ENCODE results near the gene PTPRN2. TPM values are rescaled to one million over a fixed set of nuclear protein-coding genes. Genes with fewer than 3 reads are reported as not detected.
A peak's percentile ranks its signal among the peaks of the same experiment; 100 is the strongest.
"Not testable (repeated sequence)": the region's sequence is repeated elsewhere in the genome, so short reads cannot be mapped to it uniquely, and the experiment has no call there.

The PTPRN2 gene
- polyA plus RNA-seq, 6 donors from 2014 or later, result 1.4 to 4.6 (median 3.8) TPM

DNA sequence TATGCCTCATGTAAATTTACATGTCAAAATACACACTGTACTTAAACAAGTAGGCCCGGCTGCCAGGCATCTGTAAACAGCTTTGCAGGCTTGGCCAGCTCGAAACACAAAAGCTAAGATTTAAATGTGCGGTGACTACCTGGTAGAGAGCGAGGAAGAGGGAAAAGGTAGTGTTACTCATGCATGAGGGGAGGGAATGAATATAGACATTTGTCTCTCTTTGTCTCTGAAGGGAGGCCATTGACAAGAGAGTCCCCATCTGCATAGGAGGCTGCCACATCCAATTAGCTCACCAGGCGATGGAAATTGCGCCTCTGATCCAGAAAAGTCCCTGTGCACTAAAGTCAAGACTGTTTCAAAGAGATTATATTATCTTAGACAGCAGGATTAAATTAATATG lies 535.8 kb downstream of the PTPRN2 start:
- Mint-ChIP-seq H3K27me3 (no peaks in the 10 kb centered on the region), H3K4me3 (no peak overlapping the region), H3K36me3 (no peaks in the 10 kb centered on the region), H3K27ac (no peak overlapping the region), H3K4me1 (no peaks in the 10 kb centered on the region), H3K9me3 (peaks cover 0 to 1% (median 0%) of the 10 kb centered on the region in 7 donors)
- DNase-seq (no peak), ATAC-seq (ENCODE audit: low read depth in 2 of 2) (no peak)

DNA sequence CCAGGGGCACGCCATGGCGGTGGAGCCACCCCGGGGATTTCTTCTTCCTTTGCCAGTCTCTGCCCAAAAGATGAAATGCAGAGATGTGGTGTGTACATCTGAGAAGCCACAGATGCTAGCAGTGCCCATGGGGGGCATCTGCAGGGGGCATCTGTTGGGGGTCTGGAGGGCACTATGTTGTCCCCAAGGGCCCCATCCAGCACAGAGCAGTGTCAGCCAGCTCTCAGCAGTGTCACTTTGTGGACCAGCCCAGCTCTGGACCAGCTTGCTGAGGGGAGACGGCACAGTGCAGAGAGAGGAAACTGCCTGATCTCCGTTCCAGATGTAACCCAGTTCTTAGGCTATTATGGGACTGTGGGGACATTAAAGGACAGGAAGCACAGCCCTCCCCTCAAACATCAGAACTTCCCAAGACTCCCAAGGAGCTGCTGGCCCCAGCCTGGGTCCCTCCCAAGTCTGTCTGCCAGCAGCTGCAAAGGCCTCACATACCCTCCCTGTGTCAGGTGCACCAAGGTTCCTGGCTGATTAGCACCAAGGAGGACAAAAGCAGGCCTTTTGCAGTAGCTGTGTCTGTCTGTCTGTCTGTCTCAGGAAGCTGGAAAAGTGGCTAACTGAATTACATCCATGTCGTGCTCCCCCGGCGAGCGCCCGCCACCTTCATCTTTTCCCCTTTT lies 536.5 kb downstream of the PTPRN2 start:
- peaks cover 0 to 1% (median 0%) of the 10 kb centered on the region in 7 donors for H3K9me3 Mint-ChIP-seq
- no peak overlapping the region for H3K27ac Mint-ChIP-seq
- H3K4me3 Mint-ChIP-seq, result no peak overlapping the region
- H3K27me3 Mint-ChIP-seq, result no peaks in the 10 kb centered on the region
- DNase-seq (no peak), ATAC-seq (ENCODE audit: low read depth in 2 of 2) (no peak)
- no peaks in the 10 kb centered on the region for H3K4me1 Mint-ChIP-seq
- H3K36me3 Mint-ChIP-seq, result no peaks in the 10 kb centered on the region

DNA sequence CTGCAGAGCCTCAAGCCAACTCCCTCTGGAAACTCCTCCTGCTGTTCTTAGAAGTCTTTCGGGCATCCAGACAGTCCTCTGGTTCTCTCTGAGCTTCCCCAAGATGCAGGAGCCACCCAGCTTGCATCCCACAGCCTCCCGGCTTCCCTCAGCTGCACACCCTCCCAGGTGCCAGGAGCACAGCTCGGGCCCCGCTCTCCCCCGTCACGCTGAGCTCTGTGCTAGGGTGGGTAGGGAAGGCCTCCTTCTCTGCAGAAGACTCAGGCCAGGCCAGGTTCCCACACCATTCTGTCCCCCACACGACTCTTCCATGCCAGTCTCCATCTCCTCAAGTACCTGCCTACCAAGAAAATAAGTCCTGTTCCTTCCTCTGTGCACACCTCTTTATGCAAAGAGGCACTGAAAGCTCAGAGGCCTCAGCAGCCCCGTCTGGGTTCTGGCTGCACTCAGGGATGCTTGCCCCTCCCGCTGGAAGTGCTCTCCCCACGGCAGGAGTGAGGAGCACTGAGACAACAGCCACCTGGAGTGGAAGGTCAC lies 537.1 kb downstream of the PTPRN2 start:
- Mint-ChIP-seq H3K9me3 (peaks cover 0 to 1% (median 0%) of the 10 kb centered on the region in 7 donors), H3K4me3 (no peak overlapping the region), H3K36me3 (no peaks in the 10 kb centered on the region), H3K27ac (no peak overlapping the region), H3K4me1 (no peaks in the 10 kb centered on the region), H3K27me3 (no peaks in the 10 kb centered on the region)
- ATAC-seq (ENCODE audit: low read depth in 2 of 2), result no peak
- DNase-seq, result no peak

DNA sequence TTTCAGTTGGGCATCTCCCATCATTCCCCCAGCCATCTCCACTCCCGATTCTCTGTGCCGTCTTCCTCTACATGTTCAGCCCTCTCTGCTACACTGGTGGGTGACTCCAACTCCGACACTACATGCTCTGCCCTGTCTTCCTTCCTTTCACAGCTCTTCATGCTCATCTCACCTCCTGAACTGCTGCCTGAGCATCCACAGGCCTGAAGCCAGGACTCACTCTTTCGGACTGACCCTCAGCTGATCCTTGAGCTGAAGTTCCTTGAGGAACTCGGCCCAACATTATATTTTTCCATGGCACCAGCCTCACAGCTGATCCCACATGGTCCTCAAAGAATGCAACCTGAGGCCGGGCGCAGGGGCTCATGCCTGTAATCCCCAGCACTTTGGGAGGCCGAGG lies 538.4 kb downstream of the PTPRN2 start:
- Mint-ChIP-seq H3K4me1 (no peaks in the 10 kb centered on the region), H3K36me3 (no peaks in the 10 kb centered on the region), H3K9me3 (peaks cover 0 to 1% (median 0%) of the 10 kb centered on the region in 7 donors), H3K27me3 (no peaks in the 10 kb centered on the region), H3K27ac (no peak overlapping the region), H3K4me3 (no peak overlapping the region)
- ATAC-seq (ENCODE audit: low read depth in 2 of 2) (no peak), DNase-seq (no peak)

DNA sequence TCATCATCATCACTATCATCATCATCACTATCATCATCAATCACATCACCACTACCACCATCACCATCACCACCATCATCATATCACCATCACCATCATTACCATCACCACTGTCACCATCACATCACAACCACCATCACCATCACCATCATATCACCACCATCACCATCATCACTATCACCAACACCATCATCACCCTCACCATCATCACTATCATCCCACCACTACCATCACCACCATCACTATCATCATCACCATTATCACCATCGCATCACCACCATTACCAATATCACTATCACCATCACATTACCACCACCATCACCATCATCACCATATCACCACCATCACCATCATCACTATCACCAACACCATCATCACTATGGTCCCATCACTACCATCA lies 539.1 kb downstream of the PTPRN2 start:
- Mint-ChIP-seq H3K27ac (no peak overlapping the region), H3K4me3 (no peak overlapping the region), H3K4me1 (no peaks in the 10 kb centered on the region), H3K9me3 (no peaks in the 10 kb centered on the region), H3K36me3 (no peaks in the 10 kb centered on the region), H3K27me3 (no peaks in the 10 kb centered on the region)
- DNase-seq (no peak), ATAC-seq (ENCODE audit: low read depth in 2 of 2) (no peak)

DNA sequence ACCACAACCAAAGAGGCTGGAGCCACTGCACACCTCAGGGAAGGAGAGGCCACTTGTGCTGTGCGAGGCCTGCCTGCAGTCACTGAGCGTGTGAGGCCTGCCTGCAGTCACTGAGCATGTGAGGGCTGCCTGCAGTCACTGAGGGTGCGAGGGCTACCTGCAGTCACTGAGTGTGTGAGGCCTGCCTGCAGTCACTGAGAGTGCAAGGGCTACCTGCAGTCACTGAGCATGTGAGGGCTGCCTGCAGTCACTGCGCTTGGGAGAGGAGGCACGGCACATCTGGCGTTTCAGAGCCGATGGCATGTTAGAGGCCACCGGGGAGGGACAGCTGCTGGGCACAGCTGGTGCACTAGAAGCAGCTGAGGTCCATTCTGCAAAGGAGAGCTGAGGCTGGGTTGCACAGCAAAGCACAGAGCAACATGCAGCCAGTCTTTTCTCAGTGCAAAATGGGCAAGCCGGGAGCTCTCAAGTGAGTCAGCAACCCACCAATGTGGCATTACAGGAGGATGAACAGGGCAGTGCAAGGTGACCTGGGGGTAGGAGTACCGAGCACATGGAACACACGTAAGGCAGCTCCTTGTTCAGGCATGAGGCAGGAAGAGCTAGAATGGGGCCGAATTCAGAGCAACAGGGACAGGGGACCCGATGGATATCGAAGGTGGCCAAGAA lies 540.1 kb downstream of the PTPRN2 start:
- ATAC-seq (ENCODE audit: low read depth in 2 of 2), result no peak
- Mint-ChIP-seq H3K9me3 (no peaks in the 10 kb centered on the region), H3K4me1 (no peaks in the 10 kb centered on the region), H3K27ac (no peak overlapping the region), H3K4me3 (no peak overlapping the region), H3K27me3 (no peaks in the 10 kb centered on the region), H3K36me3 (no peaks in the 10 kb centered on the region)
- DNase-seq, result no peak

DNA sequence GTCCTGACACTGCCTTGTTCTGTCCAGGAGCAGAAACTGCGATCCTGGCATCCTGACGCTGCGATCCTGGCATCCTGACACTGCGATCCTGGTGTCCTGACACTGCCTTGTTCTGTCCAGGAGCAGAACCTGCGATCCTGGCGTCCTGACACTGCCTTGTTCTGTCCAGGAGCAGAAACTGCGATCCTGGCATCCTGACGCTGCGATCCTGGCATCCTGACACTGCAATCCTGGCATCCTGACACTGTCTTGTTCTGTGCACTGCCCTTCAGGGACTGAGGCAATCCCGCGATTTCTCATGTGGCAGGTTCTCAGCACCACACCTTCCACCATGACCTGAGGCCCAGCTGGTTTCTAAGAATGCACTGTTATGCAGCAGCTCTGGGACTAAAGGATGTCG lies 541.4 kb downstream of the PTPRN2 start:
- not testable (repeated sequence) for H3K27ac Mint-ChIP-seq; H3K4me3 Mint-ChIP-seq; DNase-seq; H3K9me3 Mint-ChIP-seq; H3K4me1 Mint-ChIP-seq; ATAC-seq (ENCODE audit: low read depth in 2 of 2); H3K27me3 Mint-ChIP-seq; H3K36me3 Mint-ChIP-seq

DNA sequence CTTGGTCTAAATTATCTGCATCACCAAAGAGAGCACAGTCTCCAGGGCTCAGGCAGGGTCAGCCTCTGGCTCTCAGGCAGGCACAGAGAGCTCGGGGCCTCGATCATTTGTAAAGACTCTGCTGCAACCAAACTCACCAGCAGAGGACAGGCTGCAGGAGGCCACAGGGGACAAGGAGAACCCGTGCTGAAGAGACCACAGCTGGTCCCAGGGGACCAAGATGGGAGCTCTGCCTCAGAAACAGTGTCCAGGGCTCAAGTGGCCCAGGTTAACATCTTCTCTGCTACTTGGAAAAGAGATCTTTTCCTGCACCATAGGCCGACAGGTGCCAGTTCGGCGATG lies 543.2 kb downstream of the PTPRN2 start:
- ATAC-seq (ENCODE audit: low read depth in 2 of 2), result no peak
- H3K9me3 Mint-ChIP-seq, result peaks cover 5 to 21% (median 12%) of the 10 kb centered on the region in 7 donors
- DNase-seq, result no peak
- no peak overlapping the region for H3K27ac Mint-ChIP-seq
- peaks cover 0 to 7% (median 0%) of the 10 kb centered on the region in 3 donors for H3K27me3 Mint-ChIP-seq
- H3K36me3 Mint-ChIP-seq, result peaks cover 0 to 9% of the 10 kb centered on the region in 2 donors
- no peaks in the 10 kb centered on the region for H3K4me1 Mint-ChIP-seq
- no peak overlapping the region for H3K4me3 Mint-ChIP-seq

DNA sequence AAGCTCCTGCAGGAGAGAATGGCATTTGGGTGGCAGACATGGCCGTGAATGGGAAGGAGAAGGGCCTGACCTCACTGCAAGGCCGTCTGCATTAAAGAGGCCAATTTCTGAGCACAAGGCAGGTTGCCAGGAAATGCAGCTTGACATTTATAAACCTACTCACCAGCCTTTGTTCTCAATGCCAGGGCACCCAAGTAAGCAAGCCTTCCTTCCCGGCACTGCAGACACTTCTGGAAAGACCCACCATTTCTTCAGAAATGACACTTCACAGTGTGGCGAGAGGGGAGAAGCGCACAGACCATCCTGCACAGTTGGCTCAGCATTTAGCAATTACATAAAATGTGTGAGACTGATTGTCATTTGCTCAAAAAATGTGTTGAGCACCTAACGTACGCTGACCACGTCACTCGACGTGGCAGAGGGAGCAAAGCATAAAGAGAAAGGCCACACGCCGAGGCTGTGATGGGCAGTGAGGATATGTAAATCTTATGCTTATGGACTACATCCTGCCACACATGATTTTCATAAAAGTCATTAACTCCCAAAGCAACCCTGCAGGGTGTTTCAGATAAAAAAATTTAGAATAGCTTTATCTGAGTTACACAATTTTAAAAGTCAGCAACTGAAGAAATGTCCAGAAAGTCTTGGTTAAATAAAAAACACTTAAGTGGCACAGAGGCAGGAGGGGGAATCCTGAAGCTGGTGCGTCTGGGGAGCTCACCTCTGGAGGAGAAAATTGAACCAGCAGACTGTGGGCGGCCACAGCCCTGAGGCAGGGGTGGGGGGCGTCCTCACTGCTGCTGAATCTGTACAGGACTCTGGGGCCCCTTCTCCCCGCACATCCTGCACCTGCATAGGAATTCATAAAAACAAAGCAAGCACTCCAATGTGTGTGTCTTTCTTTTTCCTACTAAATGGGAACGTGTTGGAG lies 543.8 kb downstream of the PTPRN2 start:
- DNase-seq (no peak), ATAC-seq (ENCODE audit: low read depth in 2 of 2) (no peak)
- no peaks in the 10 kb centered on the region for H3K4me1 Mint-ChIP-seq
- H3K9me3 Mint-ChIP-seq, result peaks cover 8 to 27% (median 15%) of the 10 kb centered on the region in 7 donors
- H3K27me3 Mint-ChIP-seq, result peaks cover 0 to 7% (median 0%) of the 10 kb centered on the region in 3 donors
- no peak overlapping the region for H3K4me3 Mint-ChIP-seq
- peaks cover 0 to 9% of the 10 kb centered on the region in 2 donors for H3K36me3 Mint-ChIP-seq
- no peak overlapping the region for H3K27ac Mint-ChIP-seq

DNA sequence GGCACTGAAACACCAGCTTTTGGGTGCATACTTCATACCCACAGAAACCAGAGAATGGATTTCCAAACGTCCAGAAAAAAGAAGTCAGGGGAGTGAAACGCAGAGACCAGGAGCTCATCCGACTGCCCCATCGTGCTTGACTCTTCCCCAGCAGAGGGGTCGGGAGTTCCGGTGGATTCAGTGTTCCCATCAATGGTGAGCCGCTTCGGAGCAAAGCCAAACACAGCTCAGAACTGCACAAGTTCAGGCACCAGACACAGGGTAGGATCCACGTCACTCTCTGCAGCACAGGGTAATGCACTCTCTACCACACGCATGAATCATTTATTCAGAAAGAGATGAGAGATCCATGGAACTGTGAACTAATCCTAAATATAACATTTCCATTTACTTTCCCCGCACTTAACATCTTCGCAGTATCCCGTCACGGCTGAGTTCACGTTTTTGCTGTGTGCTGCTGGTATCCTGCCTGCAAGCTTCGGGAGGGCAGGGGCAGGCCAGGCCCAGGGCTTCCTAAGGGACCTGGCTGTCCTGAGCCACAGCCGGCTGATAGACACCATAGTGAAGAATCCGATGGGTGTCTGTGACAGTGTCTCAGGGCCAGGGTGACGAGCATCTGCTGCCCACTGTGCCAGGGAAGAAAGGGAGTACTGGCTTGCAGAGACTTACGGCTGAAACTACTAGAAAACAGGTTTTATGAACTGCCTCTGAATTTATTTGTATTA lies 545.3 kb downstream of the PTPRN2 start:
- no peak overlapping the region for H3K4me3 Mint-ChIP-seq
- H3K4me1 Mint-ChIP-seq, result no peaks in the 10 kb centered on the region
- DNase-seq (no peak), ATAC-seq (ENCODE audit: low read depth in 2 of 2) (no peak)
- H3K9me3 Mint-ChIP-seq, result peaks cover 11 to 39% (median 23%) of the 10 kb centered on the region in 7 donors
- no peak overlapping the region for H3K27ac Mint-ChIP-seq
- peaks cover 0 to 9% of the 10 kb centered on the region in 2 donors for H3K36me3 Mint-ChIP-seq
- H3K27me3 Mint-ChIP-seq, result peaks cover 0 to 7% (median 0%) of the 10 kb centered on the region in 3 donors

DNA sequence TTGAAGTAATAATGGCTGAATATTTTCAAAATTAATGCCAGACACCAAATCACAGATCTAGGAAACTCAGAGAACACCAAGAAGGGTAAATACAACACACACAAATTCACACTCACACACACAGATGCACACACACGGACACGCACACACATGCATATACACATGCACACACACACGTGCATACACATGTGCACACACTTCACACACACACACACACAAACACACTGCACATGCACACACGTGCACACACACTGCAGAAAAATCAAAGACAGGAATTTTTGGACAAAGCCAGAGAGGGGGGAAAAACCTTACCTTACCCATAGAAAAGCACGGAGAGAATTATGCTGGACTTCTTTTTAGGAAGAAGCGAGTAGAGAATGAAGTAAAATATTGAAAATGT lies 547.4 kb downstream of the PTPRN2 start:
- Mint-ChIP-seq H3K36me3 (peaks cover 0 to 9% of the 10 kb centered on the region in 2 donors), H3K4me1 (no peaks in the 10 kb centered on the region), H3K27ac (no peak overlapping the region), H3K27me3 (peaks cover 0 to 7% (median 0%) of the 10 kb centered on the region in 3 donors), H3K4me3 (peak overlapping the region in 1 of 8 donors; percentile 31), H3K9me3 (peaks cover 14 to 47% (median 24%) of the 10 kb centered on the region in 7 donors)
- DNase-seq, result no peak
- ATAC-seq (ENCODE audit: low read depth in 2 of 2), result no peak

DNA sequence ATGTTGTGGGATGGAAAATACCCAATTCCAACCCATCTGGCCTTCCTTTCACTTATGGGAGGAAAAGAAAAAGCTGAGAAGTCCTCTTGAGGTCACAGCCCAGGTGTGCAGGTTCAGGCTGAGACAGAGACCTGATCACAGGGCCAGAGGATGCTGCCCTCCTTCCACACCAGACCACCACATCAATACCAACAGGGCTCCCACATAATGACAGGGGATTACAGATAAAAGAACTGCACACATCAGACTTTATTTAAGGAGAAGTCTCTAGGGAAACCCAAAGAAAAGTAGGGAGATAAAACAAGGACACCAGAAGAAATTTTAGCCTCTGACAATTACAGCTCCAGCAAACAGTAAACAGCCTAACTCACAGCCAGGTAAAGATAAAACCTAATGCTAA lies 548.4 kb downstream of the PTPRN2 start:
- Mint-ChIP-seq H3K4me3 (no peak overlapping the region), H3K27me3 (peaks cover 0 to 7% (median 0%) of the 10 kb centered on the region in 3 donors), H3K4me1 (no peaks in the 10 kb centered on the region), H3K9me3 (peaks cover 16 to 54% (median 28%) of the 10 kb centered on the region in 7 donors), H3K27ac (no peak overlapping the region), H3K36me3 (peaks cover 0 to 9% of the 10 kb centered on the region in 2 donors)
- DNase-seq (no peak), ATAC-seq (ENCODE audit: low read depth in 2 of 2) (no peak)

DNA sequence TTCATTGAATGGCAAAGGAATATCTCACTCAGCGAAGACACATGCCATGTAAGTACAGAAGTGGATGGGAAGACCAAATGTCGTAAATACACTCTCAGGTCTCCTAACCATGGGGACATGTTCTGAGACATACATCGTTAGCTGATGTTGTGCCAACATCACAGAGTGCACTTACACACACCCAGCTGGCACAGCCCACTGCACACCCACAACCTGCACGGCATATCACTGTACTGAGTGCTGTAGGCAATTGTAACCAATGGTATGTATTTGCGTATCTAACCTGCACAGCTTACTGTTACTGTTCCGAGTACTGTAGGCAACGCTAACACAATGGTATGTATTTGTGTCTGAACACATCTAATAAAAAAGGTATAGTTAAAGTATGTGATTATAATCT lies 550.4 kb downstream of the PTPRN2 start:
- Mint-ChIP-seq H3K36me3 (peaks cover 0 to 16% of the 10 kb centered on the region in 2 donors), H3K9me3 (peaks cover 20 to 73% (median 37%) of the 10 kb centered on the region in 7 donors), H3K4me1 (no peaks in the 10 kb centered on the region), H3K27ac (peak overlapping the region in 1 of 6 donors; percentile 43), H3K27me3 (peaks cover 0 to 7% (median 0%) of the 10 kb centered on the region in 3 donors), H3K4me3 (no peak overlapping the region)
- DNase-seq, result no peak
- no peak for ATAC-seq (ENCODE audit: low read depth in 2 of 2)
